PC-9 (cell line): ENCODE results near the gene MIEN1. TPM values are rescaled to one million over a fixed set of nuclear protein-coding genes. Genes with fewer than 3 reads are reported as not detected.

ENCODE experiments used
- BruUV-seq: library from RNA; stranded (reverse); fragments of 400-500 nt; replicated peaks from 2 replicates; lab custom pipeline; 2021; lab: Mats Ljungman, UMichigan
- CTCF ChIA-PET: fragments of 300-600 bp; sonication (Branson Sonifier 250); formaldehyde crosslinking; loops from one replicate; lab custom pipeline; 2022; ENCODE audit warnings: antibody characterized with exemption; lab: Charles Lee
- POLR2A ChIA-PET: fragments of 300-600 bp; sonication (Branson Sonifier 250); formaldehyde crosslinking; loops from one replicate; lab custom pipeline; 2022; ENCODE audit warnings: antibody characterized with exemption; ENCODE audit not compliant: unreplicated experiment; lab: Charles Lee
- DNase-seq, 2 experiments: peaks; one replicate each; pipeline versions ENCODE4 v3.0.0 to v3.0.0-alpha.2; 2015 to 2022; ENCODE audit warnings: mixed read lengths in 1 of 2
- H2AFZ ChIP-seq: fragments of 200-600 bp; sonication (generic); 2 replicates; pipeline ENCODE4 v1.8.1; 2017; ENCODE audit warnings: antibody characterized with exemption
- H3F3A ChIP-seq: fragments of 200-600 bp; sonication (generic); 2 replicates; pipeline ENCODE4 v1.8.1; 2017; ENCODE audit warnings: antibody characterized with exemption, mild to moderate bottlenecking, low read depth; ENCODE audit not compliant: insufficient read depth
- H3K27ac ChIP-seq: fragments of 200-600 bp; sonication (generic); 2 replicates; pipeline ENCODE4 v1.6.1; 2016; ENCODE audit warnings: mixed run types
- H3K27me3 ChIP-seq: fragments of 200-600 bp; sonication (generic); 2 replicates; pipeline ENCODE4 v1.6.1; 2016; ENCODE audit warnings: low read depth, mixed run types; ENCODE audit not compliant: insufficient read depth
- H3K36me3 ChIP-seq: fragments of 200-600 bp; sonication (generic); 2 replicates; pipeline ENCODE4 v1.6.1; 2016; ENCODE audit warnings: low read depth, mixed run types
- H3K4me1 ChIP-seq: fragments of 200-600 bp; sonication (generic); replicated peaks from 2 replicates; pipeline ENCODE4 v1.6.1; 2016; ENCODE audit warnings: mixed run types; ENCODE audit not compliant: insufficient read depth
- H3K4me2 ChIP-seq: fragments of 200-600 bp; sonication (generic); 2 replicates; pipeline ENCODE4 v1.6.1; 2017; ENCODE audit warnings: mixed run types
- H3K4me3 ChIP-seq: fragments of 200-600 bp; sonication (generic); 2 replicates; pipeline ENCODE4 v1.6.1; 2016; ENCODE audit warnings: mixed run types
- H3K79me2 ChIP-seq: fragments of 200-600 bp; sonication (generic); 2 replicates; pipeline ENCODE4 v1.6.1; 2017; ENCODE audit warnings: low read depth, mixed run types
- H3K9me2 ChIP-seq: fragments of 200-600 bp; sonication (generic); 2 replicates; pipeline ENCODE4 v1.8.1; 2017; ENCODE audit warnings: mild to moderate bottlenecking; ENCODE audit not compliant: insufficient read depth
- H3K9me3 ChIP-seq: fragments of 200-600 bp; sonication (generic); 2 replicates; pipeline ENCODE4 v1.8.1; 2016; ENCODE audit warnings: low read depth; ENCODE audit not compliant: insufficient read depth
- H4K20me1 ChIP-seq: fragments of 200-600 bp; sonication (generic); 2 replicates; pipeline ENCODE4 v1.8.1; 2017; ENCODE audit not compliant: insufficient read depth
- EZH2 ChIP-seq: fragments of 200-600 bp; sonication (generic); IDR thresholded peaks from 2 replicates; pipeline ENCODE4 v1.8.0; 2017; ENCODE audit warnings: antibody characterized with exemption, low read depth
- intact Hi-C: fragments of 100-400 bp; cut with micrococcal nuclease; formaldehyde crosslinking; loops from one replicate; pipeline ENCODE4 v1.10.0; 2022; ENCODE audit not compliant: unreplicated experiment
- total RNA-seq: library from RNA; stranded (reverse); gene quantifications from 2 replicates; pipeline ENCODE4 v1.2.3, GENCODE V29; 2021
- TF ChIP-seq, protein P1 (sequence below): fragments of 200-600 bp; sonication (generic); conservative IDR thresholded peaks from 2 replicates; pipeline ENCODE4 v1.6.1; 2017; ENCODE audit warnings: mixed run types, antibody characterized with exemption, mild to moderate bottlenecking, moderate library complexity

Gene MIEN1
- total RNA-seq, 1 experiment from 2014 or later = 49.2 TPM

DNA sequence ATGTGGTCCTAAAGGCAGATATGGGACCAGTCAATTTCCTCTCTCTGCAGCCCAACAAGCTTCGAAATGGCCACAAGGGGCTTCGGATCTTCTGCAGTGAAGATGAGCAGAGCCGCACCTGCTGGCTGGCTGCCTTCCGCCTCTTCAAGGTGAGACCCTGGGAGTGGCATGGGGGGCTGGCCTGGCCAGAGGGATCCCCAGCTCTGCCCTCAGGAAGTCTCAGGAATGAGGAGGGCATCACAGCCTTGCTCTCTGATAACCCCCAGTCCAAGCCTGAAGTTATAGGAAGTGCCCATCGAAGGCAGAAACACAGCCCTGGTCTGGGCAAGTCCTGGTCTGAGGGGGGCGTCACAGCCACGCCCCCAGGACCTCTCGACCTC is 14.5 kb upstream of the MIEN1 start:
- TF ChIP-seq, protein P1, sequence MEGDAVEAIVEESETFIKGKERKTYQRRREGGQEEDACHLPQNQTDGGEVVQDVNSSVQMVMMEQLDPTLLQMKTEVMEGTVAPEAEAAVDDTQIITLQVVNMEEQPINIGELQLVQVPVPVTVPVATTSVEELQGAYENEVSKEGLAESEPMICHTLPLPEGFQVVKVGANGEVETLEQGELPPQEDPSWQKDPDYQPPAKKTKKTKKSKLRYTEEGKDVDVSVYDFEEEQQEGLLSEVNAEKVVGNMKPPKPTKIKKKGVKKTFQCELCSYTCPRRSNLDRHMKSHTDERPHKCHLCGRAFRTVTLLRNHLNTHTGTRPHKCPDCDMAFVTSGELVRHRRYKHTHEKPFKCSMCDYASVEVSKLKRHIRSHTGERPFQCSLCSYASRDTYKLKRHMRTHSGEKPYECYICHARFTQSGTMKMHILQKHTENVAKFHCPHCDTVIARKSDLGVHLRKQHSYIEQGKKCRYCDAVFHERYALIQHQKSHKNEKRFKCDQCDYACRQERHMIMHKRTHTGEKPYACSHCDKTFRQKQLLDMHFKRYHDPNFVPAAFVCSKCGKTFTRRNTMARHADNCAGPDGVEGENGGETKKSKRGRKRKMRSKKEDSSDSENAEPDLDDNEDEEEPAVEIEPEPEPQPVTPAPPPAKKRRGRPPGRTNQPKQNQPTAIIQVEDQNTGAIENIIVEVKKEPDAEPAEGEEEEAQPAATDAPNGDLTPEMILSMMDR = no peak
- no peak overlapping the region for H3K4me3 ChIP-seq
- peaks cover 15% of the 10 kb centered on the region; the same call in 1 of the 2 replicates for H3K36me3 ChIP-seq
- no peaks in the 10 kb centered on the region for H4K20me1 ChIP-seq
- ChIA-PET CTCF (no interaction called here), POLR2A (no interaction called here)
- peaks cover 21% of the 10 kb centered on the region for H3K79me2 ChIP-seq
- no peak overlapping the region for H2AFZ ChIP-seq
- no peaks in the 10 kb centered on the region for H3K27me3 ChIP-seq
- H3F3A ChIP-seq = peaks cover 38% of the 10 kb centered on the region
- H3K9me3 ChIP-seq = no peaks in the 10 kb centered on the region
- no TSS peak for BruUV-seq
- no peaks in the 10 kb centered on the region for H3K9me2 ChIP-seq
- H3K4me2 ChIP-seq = no peak overlapping the region
- H3K4me1 ChIP-seq = peaks cover 16% of the 10 kb centered on the region
- DNase-seq = no peak
- no peak overlapping the region for H3K27ac ChIP-seq
- intact Hi-C loops = no loop called here

- peaks cover 11% of the 10 kb centered on the region for H3K4me1 ChIP-seq
- intact Hi-C loops = no loop called here
- ChIA-PET POLR2A (no interaction called here), CTCF (no interaction called here)
- H3K9me2 ChIP-seq = no peaks in the 10 kb centered on the region
- H3K9me3 ChIP-seq = no peaks in the 10 kb centered on the region
- no peaks in the 10 kb centered on the region for H3K27me3 ChIP-seq
- no peak overlapping the region for H3K4me3 ChIP-seq
- DNase-seq = no peak
- H2AFZ ChIP-seq = no peak overlapping the region
- H3K79me2 ChIP-seq = peaks cover 23% of the 10 kb centered on the region
- TF ChIP-seq EZH2 = no peak
- TF ChIP-seq, protein P1 = no peak
- H3F3A ChIP-seq = peaks cover 36% of the 10 kb centered on the region
- H4K20me1 ChIP-seq = no peaks in the 10 kb centered on the region
- H3K27ac ChIP-seq = no peak overlapping the region
- no TSS peak for BruUV-seq
- H3K4me2 ChIP-seq = no peak overlapping the region
- peaks cover 15% of the 10 kb centered on the region; the same call in 1 of the 2 replicates for H3K36me3 ChIP-seq
Observed at GRCh38 chr17:39744075-39744835, 13.9 kb upstream of the MIEN1 start.

- Histone ChIP-seq H3K27ac (no peak overlapping the region), H4K20me1 (no peaks in the 10 kb centered on the region), H3F3A (peaks cover 32% of the 10 kb centered on the region), H3K4me3 (no peak overlapping the region), H3K36me3 (peaks cover 15% of the 10 kb centered on the region; the same call in 1 of the 2 replicates), H2AFZ (no peak overlapping the region), H3K79me2 (peaks cover 23% of the 10 kb centered on the region), H3K27me3 (no peaks in the 10 kb centered on the region), H3K4me2 (no peak overlapping the region), H3K9me2 (no peaks in the 10 kb centered on the region), H3K9me3 (no peaks in the 10 kb centered on the region), H3K4me1 (peaks cover 11% of the 10 kb centered on the region)
- DNase-seq = no peak
- intact Hi-C loops = no loop called here
- BruUV-seq = no TSS peak
- ChIA-PET CTCF (no interaction called here), POLR2A (no interaction called here)
- TF ChIP-seq, protein P1 = no peak
- TF ChIP-seq EZH2 = no peak
Observed at GRCh38 chr17:39742856-39743436, 12.6 kb upstream of the MIEN1 start.
